Endothelial cell (in vitro differentiated cells): ENCODE results near the gene SGCB. TPM values are rescaled to one million over a fixed set of nuclear protein-coding genes. Genes with fewer than 3 reads are reported as not detected.

Experiments used
- DNase-seq: peaks from one replicate; pipeline ENCODE4 v3.0.0; 2021; ENCODE audit warnings: low spot score
- H3K27ac Mint-ChIP-seq: one replicate; pipeline ENCODE4 v1.8.0; 2021; ENCODE audit warnings: mixed read lengths, inconsistent platforms; ENCODE audit not compliant: unreplicated experiment
- H3K27me3 Mint-ChIP-seq: one replicate; pipeline ENCODE4 v1.8.0; 2021; ENCODE audit warnings: mild to moderate bottlenecking, moderate library complexity, mixed read lengths, inconsistent platforms; ENCODE audit not compliant: unreplicated experiment
- H3K36me3 Mint-ChIP-seq: one replicate; pipeline ENCODE4 v1.8.0; 2021; ENCODE audit warnings: mild to moderate bottlenecking, low read depth, mixed read lengths, inconsistent platforms; ENCODE audit not compliant: unreplicated experiment
- H3K4me1 Mint-ChIP-seq: one replicate; pipeline ENCODE4 v1.8.0; 2021; ENCODE audit warnings: mild to moderate bottlenecking, mixed read lengths, inconsistent platforms; ENCODE audit not compliant: unreplicated experiment
- H3K4me3 Mint-ChIP-seq: one replicate; pipeline ENCODE4 v1.8.0; 2021; ENCODE audit warnings: mild to moderate bottlenecking, mixed read lengths, inconsistent platforms; ENCODE audit not compliant: unreplicated experiment
- H3K9me3 Mint-ChIP-seq: one replicate; pipeline ENCODE4 v1.8.0; 2021; ENCODE audit warnings: mixed read lengths, inconsistent platforms; ENCODE audit not compliant: unreplicated experiment
- CTCF ChIP-seq: fragments of 200-600 bp; sonication (generic); IDR thresholded peaks from one replicate; pipeline ENCODE4 v1.5.0; 2021; ENCODE audit warnings: antibody characterized with exemption; ENCODE audit not compliant: unreplicated experiment
- total RNA-seq: library from RNA; stranded (reverse); fragmentation: NEBNext Ultra II Directional; extraction: Animal tissue kit (Norgen Biotek cat#: 25700); gene quantifications from one replicate; pipeline ENCODE4 v1.2.1, GENCODE V29; 2021; ENCODE audit not compliant: unreplicated experiment

The SGCB gene
- total RNA-seq, 1 donor from 2014 or later: 55.4 TPM

DNA sequence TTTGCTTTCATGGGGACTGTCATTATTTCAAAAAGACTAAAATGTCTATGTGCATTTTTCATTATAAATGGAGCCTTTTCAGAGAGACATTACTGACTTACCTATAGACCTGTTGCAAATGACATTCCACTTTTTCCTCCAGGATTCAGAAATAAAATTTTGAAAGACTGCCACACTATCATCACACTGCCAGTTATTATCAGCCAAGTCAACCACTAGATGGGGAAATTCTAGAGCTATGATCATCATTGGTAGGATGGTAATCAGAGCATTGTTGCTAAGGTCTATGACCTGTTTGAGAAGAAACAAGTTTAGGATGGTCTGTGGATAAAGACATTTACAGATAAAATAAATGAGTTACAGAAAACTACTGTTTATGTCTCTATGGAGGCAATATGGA lies 40.5 kb downstream of the SGCB start:
- H3K27me3 Mint-ChIP-seq: no peaks in the 10 kb centered on the region

GRCh38 chr4:51995647-51996220 lies 42.4 kb downstream of the SGCB start:
- peak; percentile 5 for DNase-seq
- Mint-ChIP-seq H3K27ac (no peak overlapping the region), H3K9me3 (peaks cover 2% of the 10 kb centered on the region), H3K27me3 (no peaks in the 10 kb centered on the region), H3K36me3 (peaks cover 7% of the 10 kb centered on the region), H3K4me3 (no peak overlapping the region), H3K4me1 (peaks cover 9% of the 10 kb centered on the region)
- no peak for TF ChIP-seq CTCF

More for the DNA sequence above, 40.5 kb downstream of the SGCB start:
- no peak overlapping the region for H3K4me3 Mint-ChIP-seq
- peaks cover 9% of the 10 kb centered on the region for H3K4me1 Mint-ChIP-seq
- peaks cover 4% of the 10 kb centered on the region for H3K36me3 Mint-ChIP-seq
- TF ChIP-seq CTCF: no peak
- H3K27ac Mint-ChIP-seq: no peak overlapping the region
- no peak for DNase-seq
- H3K9me3 Mint-ChIP-seq: no peaks in the 10 kb centered on the region

Other genes starting within 250 kb of the SGCB start
- gene DCUN1D4, start 195.1 kb downstream of the SGCB start, total RNA-seq: 61.0 TPM
- 1.3 TPM for gene LRRC66, start 17.9 kb downstream of the SGCB start, total RNA-seq
- 17.3 TPM for gene SPATA18, start 13.0 kb upstream of the SGCB start, total RNA-seq